ENCODE data around the gene CNOT6L.
"Not testable (repeated sequence)": the region's sequence is repeated elsewhere in the genome, so short reads cannot be mapped to it uniquely, and the experiment has no call there.

The CNOT6L gene

DNA sequence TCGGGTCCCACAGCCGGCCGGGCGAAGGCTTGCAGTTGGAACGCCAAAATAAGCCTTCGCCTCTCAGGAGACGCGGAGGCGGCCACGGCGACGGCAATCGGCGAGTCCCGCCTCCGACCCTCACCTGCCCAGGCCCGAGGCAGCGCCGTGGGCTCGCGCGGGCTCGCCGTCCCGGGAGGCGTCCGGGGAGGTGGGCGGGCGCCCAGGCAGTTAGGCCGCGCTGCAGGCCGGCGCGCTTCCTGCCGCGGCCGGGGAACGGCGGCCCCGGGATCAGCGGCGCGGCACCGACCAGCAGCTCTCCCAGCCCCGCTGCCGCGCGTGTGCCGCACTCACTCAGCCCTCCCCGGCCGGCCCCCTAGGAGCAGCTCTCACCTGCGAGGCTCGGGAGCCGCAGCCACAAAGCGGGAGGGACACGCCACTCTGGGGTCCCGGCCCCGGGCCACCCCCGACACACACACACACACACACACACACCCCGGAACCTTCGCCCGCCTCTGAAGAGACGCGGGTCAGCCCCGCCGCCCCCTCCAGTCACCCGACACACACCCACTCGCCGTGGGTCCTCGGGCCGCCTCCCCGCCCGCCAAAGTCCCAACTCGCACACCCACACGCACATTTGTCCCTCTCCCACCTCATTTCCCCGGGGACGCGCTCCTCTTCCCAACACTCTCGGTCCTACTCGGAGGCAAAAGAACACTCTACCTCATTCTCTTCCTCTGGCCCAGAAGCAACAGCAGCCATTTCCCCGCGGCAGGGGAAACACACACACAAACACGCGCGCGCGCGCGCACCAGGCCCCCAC is at the start of gene CNOT6L:
Gene CNOT6L, minus strand, starts transcription at position 767 of the 802 bp plus-strand sequence. Its CDS starts 60 bp downstream, at position 707.
- ChIA-PET CTCF (interaction anchor here (0.6 to 0.9 kb wide), 2 partner anchors 11 to 178 kb away, joined by 3 to 6 read pairs; no protein-coding TSS in a partner anchor), POLR2A (ENCODE audit: low non-redundant PET) (interaction anchor here (0.6 to 2.2 kb wide), 3 partner anchors 43 to 1079 kb away, joined by 4 to 10 read pairs (median 5); partner anchors contain the start of gene MRPL1)
- peak within 1 kb of the TSS; percentile 95 for H3K27ac ChIP-seq
- TF ChIP-seq, protein P1, sequence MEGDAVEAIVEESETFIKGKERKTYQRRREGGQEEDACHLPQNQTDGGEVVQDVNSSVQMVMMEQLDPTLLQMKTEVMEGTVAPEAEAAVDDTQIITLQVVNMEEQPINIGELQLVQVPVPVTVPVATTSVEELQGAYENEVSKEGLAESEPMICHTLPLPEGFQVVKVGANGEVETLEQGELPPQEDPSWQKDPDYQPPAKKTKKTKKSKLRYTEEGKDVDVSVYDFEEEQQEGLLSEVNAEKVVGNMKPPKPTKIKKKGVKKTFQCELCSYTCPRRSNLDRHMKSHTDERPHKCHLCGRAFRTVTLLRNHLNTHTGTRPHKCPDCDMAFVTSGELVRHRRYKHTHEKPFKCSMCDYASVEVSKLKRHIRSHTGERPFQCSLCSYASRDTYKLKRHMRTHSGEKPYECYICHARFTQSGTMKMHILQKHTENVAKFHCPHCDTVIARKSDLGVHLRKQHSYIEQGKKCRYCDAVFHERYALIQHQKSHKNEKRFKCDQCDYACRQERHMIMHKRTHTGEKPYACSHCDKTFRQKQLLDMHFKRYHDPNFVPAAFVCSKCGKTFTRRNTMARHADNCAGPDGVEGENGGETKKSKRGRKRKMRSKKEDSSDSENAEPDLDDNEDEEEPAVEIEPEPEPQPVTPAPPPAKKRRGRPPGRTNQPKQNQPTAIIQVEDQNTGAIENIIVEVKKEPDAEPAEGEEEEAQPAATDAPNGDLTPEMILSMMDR (conservative IDR thresholded peaks at IDR 0.05; ENCODE audit: low read depth), result no peak
- peak; percentile 73 for DNase-seq (ENCODE audit: low spot score)

DNA sequence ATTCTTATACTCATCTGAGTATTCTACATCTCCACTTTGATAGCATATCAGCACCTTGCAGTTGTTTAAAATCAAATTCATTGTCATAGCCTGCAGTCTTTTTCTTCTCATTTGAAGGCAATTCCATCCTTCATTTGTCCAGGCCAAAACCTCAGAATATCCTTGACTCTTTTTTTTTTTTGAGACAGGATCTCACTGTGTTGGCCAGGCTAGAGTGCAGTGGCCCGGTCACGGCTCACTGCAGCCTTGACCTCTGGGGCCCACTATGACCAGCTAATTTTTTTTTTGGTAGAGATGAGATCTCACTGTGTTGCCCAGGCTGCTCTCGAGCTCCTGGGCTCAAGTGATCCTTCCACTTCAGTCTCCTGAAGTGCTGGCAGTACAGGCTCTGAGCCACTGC is 46.1 kb upstream of the CNOT6L start:
- DNase-seq (ENCODE audit: low spot score), result no peak
- no peak overlapping the region for H3K27ac ChIP-seq
- ChIA-PET POLR2A (ENCODE audit: low non-redundant PET) (no interaction called here), CTCF (no interaction called here)
- TF ChIP-seq, protein P1 (conservative IDR thresholded peaks at IDR 0.05; ENCODE audit: low read depth), result no peak

DNA sequence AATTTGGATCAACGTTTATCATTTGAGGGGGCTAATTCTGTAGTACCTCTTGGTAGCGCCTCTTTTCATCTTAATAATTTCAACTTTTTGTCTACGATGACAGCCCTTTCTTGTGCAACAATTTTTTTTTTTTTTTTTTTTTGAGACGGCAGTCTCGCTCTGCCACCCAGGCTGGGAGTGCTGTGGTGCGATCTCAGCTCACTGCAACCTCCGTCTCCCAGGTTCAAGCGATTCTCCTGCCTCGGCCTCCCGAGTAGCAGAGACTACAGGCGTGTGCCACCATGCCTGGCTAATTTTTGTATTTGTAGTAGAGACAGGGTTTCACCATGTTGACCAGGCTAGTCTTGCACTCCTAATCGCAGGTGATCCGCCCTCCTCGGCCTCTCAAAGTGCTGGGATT is 44.2 kb upstream of the CNOT6L start:
- POLR2A ChIA-PET (ENCODE audit: low non-redundant PET); CTCF ChIA-PET; DNase-seq (ENCODE audit: low spot score): not testable (repeated sequence)
- peak overlapping the region; percentile 85 for H3K27ac ChIP-seq

DNA sequence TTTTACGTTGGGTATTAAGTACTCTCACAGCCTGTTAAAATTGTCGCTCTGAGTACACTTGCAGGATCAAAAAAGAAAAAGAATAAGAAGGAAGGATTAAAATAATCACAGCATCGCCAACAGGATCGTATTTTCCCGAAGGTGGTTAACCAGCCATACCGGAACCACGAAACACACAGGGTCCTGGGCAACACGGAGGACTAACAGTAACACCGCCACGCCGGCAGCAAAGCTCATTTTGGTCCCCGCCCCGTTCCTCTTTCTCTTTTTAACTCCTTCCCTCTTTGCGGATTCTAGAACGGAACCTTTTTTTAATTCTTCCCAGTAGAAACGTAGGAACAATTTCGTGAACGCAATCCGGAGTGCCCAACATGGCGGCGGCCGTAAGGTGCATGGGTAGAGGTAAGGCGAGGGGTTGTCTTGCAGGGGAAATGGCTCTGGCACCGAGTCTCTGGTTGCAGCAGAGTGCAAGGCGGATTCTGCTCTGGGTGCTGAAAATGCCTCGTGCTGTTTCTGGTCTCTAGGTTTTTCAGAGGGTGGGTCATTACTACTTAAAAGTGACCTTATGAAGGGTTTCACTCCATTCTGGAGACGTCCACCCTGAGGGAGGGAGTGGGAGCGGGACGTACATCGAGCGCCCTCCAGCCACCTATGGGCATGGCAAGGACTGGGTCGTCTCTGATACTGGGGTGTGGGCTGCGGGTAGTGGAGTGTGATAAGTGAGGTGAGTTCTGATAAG is 43.5 kb upstream of the CNOT6L start, which contains the start of gene MRPL1:
Gene MRPL1, plus strand, starts transcription at position 353 of the 739 bp plus-strand sequence. Its CDS starts 19 bp downstream, at position 372.
- H3K27ac ChIP-seq, result peak within 1 kb of the TSS; percentile 85
- POLR2A ChIA-PET (ENCODE audit: low non-redundant PET), result interaction anchor here (0.5 to 1.6 kb wide), 5 partner anchors 11 to 45 kb away, joined by 3 to 12 read pairs (median 8); no protein-coding TSS in a partner anchor
- peak; percentile 89 for DNase-seq (ENCODE audit: low spot score)
- TF ChIP-seq, protein P1 (conservative IDR thresholded peaks at IDR 0.05; ENCODE audit: low read depth), result no peak
- CTCF ChIA-PET, result interaction anchor here (0.7 to 1.3 kb wide), 2 partner anchors 43 to 50 kb away, joined by 3 to 6 read pairs; no protein-coding TSS in a partner anchor

DNA sequence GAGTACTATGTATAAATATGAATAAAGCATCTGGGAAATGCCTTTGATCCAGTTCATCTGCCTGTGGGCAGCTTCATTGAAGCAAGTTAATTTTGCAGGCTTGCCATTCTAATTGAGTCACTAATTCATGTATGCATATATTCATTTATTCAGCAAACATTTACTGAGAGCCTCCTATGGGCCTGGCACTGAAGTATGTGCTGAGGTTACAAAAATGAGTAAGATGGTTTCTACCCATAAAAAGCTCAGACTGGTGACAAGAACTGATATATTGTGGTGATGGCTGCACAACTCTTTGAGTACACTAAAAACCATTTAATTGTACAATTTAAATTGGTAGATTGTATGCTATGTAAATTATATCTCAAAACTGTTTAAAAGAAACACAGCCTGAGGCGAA is 42.3 kb upstream of the CNOT6L start:
- ChIA-PET CTCF (interaction anchor here (0.6 to 1.3 kb wide), 4 partner anchors 41 to 986 kb away, joined by 3 to 6 read pairs (median 4); no protein-coding TSS in a partner anchor), POLR2A (ENCODE audit: low non-redundant PET) (interaction anchor here (1.5 to 1.6 kb wide), 2 partner anchors 41 to 44 kb away, joined by 8 to 10 read pairs; no protein-coding TSS in a partner anchor)
- TF ChIP-seq, protein P1 (conservative IDR thresholded peaks at IDR 0.05; ENCODE audit: low read depth), result no peak
- DNase-seq (ENCODE audit: low spot score), result no peak
- no peak overlapping the region for H3K27ac ChIP-seq

DNA sequence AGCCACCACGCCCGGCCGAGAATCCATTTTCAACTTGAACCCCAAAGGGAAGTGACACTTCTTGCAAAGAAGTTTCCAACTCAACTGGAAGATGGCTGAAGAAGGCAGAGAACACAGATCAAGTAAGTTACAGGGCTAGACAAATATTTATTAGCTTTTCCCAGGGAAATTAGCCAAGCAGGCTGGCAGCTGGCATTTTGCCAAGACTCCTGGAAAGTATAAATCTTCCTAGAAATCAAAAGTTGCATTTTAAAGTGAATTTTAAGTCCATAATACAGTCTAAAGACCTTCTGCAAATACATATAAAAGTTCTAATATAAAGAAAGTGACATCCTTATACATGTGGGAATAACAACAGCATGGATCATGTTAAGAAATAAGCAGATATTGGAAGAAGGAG is 40.1 kb upstream of the CNOT6L start:
- ChIA-PET CTCF (no interaction called here), POLR2A (ENCODE audit: low non-redundant PET) (no interaction called here)
- no peak for DNase-seq (ENCODE audit: low spot score)
- no peak overlapping the region for H3K27ac ChIP-seq
- TF ChIP-seq, protein P1 (conservative IDR thresholded peaks at IDR 0.05; ENCODE audit: low read depth), result no peak

Data from RWPE1 (cell line).